Endothelial cell of umbilical vein (primary cell): ENCODE measurements around the gene HCN2. TPM values are rescaled to one million over a fixed set of nuclear protein-coding genes. Genes with fewer than 3 reads are reported as not detected.

Source experiments
- BruUV-seq: library from RNA; stranded (reverse); fragments of 400-500 nt; replicated peaks from 2 replicates; lab custom pipeline; 2021; lab: Mats Ljungman, UMichigan
- CTCF ChIA-PET: fragments of 300-600, 350-600 bp; sonication (Branson Sonifier 250); formaldehyde crosslinking; loops from one replicate; lab custom pipeline; 2021; ENCODE audit warnings: antibody characterized with exemption, inconsistent platforms; lab: Charles Lee
- POLR2A ChIA-PET: fragments of 300-600, 350-600 bp; sonication (Branson Sonifier 250); formaldehyde crosslinking; loops from one replicate; lab custom pipeline; 2021; ENCODE audit warnings: antibody characterized with exemption, inconsistent platforms; lab: Charles Lee
- DNase-seq: peaks from one replicate; pipeline ENCODE4 v3.0.0-alpha.2; 2011; ENCODE audit warnings: low read depth, low spot score
- FAIRE-seq: peaks from 2 replicates; lab custom pipeline; 2011; peaks lifted over from hg19 to GRCh38; lab: Jason Lieb, UNC
- H2AFZ ChIP-seq: 2 replicates; pipeline ENCODE4 v1.6.0; 2012; ENCODE audit warnings: low read depth, low read length, control low read depth, inconsistent platforms
- H3K27ac ChIP-seq: 2 replicates; pipeline ENCODE4 v1.5.1; 2011; ENCODE audit warnings: low read depth, mild to moderate bottlenecking, control low read depth, low read length, moderate library complexity; ENCODE audit not compliant: insufficient read depth
- H3K27me3 ChIP-seq, 2 experiments: 2 replicates each; pipeline versions ENCODE4 v1.6.0 to v1.6.1; 2011; ENCODE audit warnings: low read length in 2 of 2, mixed read lengths in 1 of 2; ENCODE audit not compliant: control insufficient read depth in 2 of 2, insufficient read depth in 2 of 2
- H3K36me3 ChIP-seq, 2 experiments: 2 replicates in 1 of 2; 3 replicates in 1 of 2; pipeline ENCODE4 v1.5.1; 2011; ENCODE audit warnings: low read length in 2 of 2, mild to moderate bottlenecking in 1 of 2, moderate library complexity in 1 of 2; ENCODE audit not compliant: control insufficient read depth in 2 of 2, insufficient read depth in 2 of 2; ENCODE audit errors: extremely low read depth in 1 of 2
- H3K4me1 ChIP-seq: 3 replicates; pipeline ENCODE4 v1.5.1; 2011; ENCODE audit warnings: mild to moderate bottlenecking, low read length; ENCODE audit not compliant: control insufficient read depth, insufficient read depth; ENCODE audit errors: extremely low read depth
- H3K4me2 ChIP-seq: 2 replicates; pipeline ENCODE4 v1.6.1; 2011; ENCODE audit warnings: low read length, control low read depth, mixed read lengths; ENCODE audit not compliant: insufficient read depth
- H3K4me3 ChIP-seq, 3 experiments: fragments of 200-600 bp in 1 of 3; sonication (generic), shearing (Covaris generic) in 1 of 3; replicated peaks in 1 of 3; 2 replicates each; pipeline ENCODE4 v1.5.1; 2011 to 2016; ENCODE audit warnings: control low read depth in 3 of 3, low read length in 3 of 3, mild to moderate bottlenecking in 2 of 3, inconsistent platforms in 1 of 3, low read depth in 1 of 3, moderate library complexity in 1 of 3; ENCODE audit not compliant: insufficient read depth in 1 of 3
- H3K79me2 ChIP-seq: 2 replicates; pipeline ENCODE4 v1.6.0; 2012; ENCODE audit warnings: low read length, inconsistent platforms; ENCODE audit not compliant: control insufficient read depth, insufficient read depth
- H3K9ac ChIP-seq: replicated peaks from 2 replicates; pipeline ENCODE3; 2011; ENCODE audit warnings: low read length, control low read depth; ENCODE audit not compliant: insufficient read depth; ENCODE audit errors: extremely low read depth
- H3K9me1 ChIP-seq: replicated peaks from 3 replicates; pipeline ENCODE4 v1.6.0; 2011; ENCODE audit warnings: mild to moderate bottlenecking, low read length; ENCODE audit not compliant: control insufficient read depth, insufficient read depth; ENCODE audit errors: extremely low read depth
- H3K9me3 ChIP-seq: replicated peaks from 2 replicates; pipeline ENCODE4 v1.5.1; 2012; ENCODE audit warnings: low read length, inconsistent platforms; ENCODE audit not compliant: control insufficient read depth, insufficient read depth
- H4K20me1 ChIP-seq: replicated peaks from 2 replicates; pipeline ENCODE3; 2011; ENCODE audit warnings: mild to moderate bottlenecking, low read length; ENCODE audit not compliant: control insufficient read depth, insufficient read depth; ENCODE audit errors: extremely low read depth
- CTCF ChIP-seq, 2 donors: IDR thresholded peaks; 1 replicate in 1 of 2; 2 replicates in 1 of 2; pipeline ENCODE4 v1.5.1; 2011; ENCODE audit warnings: low read length in 2 of 2, mild to moderate bottlenecking in 2 of 2, moderate library complexity in 2 of 2, control low read depth in 1 of 2, inconsistent platforms in 1 of 2, low read depth in 1 of 2; ENCODE audit not compliant: insufficient read depth in 1 of 2; ENCODE audit errors: extremely low read depth in 1 of 2
- EZH2 ChIP-seq: IDR thresholded peaks from 2 replicates; pipeline ENCODE4 v1.6.1; 2012; ENCODE audit warnings: borderline replicate concordance, low read depth, mild to moderate bottlenecking, moderate library complexity, low read length, inconsistent platforms; ENCODE audit not compliant: severe bottlenecking
- FOS ChIP-seq: IDR thresholded peaks from 2 replicates; pipeline ENCODE4 v1.6.1; 2011; ENCODE audit warnings: mild to moderate bottlenecking, low read length, moderate library complexity, borderline replicate concordance; ENCODE audit not compliant: insufficient read depth
- GATA2 ChIP-seq: IDR thresholded peaks from 2 replicates; pipeline ENCODE4 v1.7.0; 2011; ENCODE audit warnings: low read depth, mild to moderate bottlenecking, moderate library complexity, mixed read lengths, low read length; ENCODE audit not compliant: insufficient read length, insufficient read depth
- MYC ChIP-seq: IDR thresholded peaks from one replicate; pipeline ENCODE4 v1.6.1; 2011; ENCODE audit warnings: mild to moderate bottlenecking, low read depth, low read length
- POLR2A ChIP-seq: IDR thresholded peaks from 2 replicates; pipeline ENCODE4 v1.6.1; 2012; ENCODE audit warnings: low read depth, mild to moderate bottlenecking, control low read depth, low read length
- POLR2AphosphoS5 ChIP-seq: IDR thresholded peaks from 2 replicates; pipeline ENCODE4 v1.6.1; 2012; ENCODE audit warnings: low read depth, mild to moderate bottlenecking, control low read depth, low read length, moderate library complexity; ENCODE audit not compliant: insufficient read depth
- dilution Hi-C: fragments of 300-500 bp; cut with MboI; formaldehyde crosslinking; loops from one replicate; pipeline ENCODE4 v1.15.0; 2019; ENCODE audit warnings: low sequenced_read_pairs; ENCODE audit not compliant: extremely low pct_ligation_motif_present
- intact Hi-C: fragments of 100-400 bp; cut with micrococcal nuclease; formaldehyde crosslinking; loops from one replicate; pipeline ENCODE4 v1.10.0; 2022
- polyA plus RNA-seq, 4 experiments: library from polyadenylated mRNA; depleted of rRNA in 3 of 4; stranded (reverse) in 3 of 4; unstranded in 1 of 4; fragments of >200 nt; gene quantifications; 2 replicates each; pipeline versions ENCODE4 v1.2.1 to v1.2.3, GENCODE V29; 2011 to 2012; ENCODE audit warnings: missing spikeins in 1 of 4
- total RNA-seq: library from RNA; stranded (reverse); gene quantifications from 2 replicates; pipeline ENCODE4 v1.2.3, GENCODE V29; 2021

HCN2 gene
- total and polyA plus RNA-seq, 2 donors (not counting 3 experiments of a cell fraction or from before 2014, with no cell fraction given), result 0.18 to 0.53 TPM

GRCh38 chr19:581399-582111 is 8.1 kb upstream of the HCN2 start:
- POLR2A ChIA-PET, result no interaction called here
- Histone ChIP-seq H3K9me3 (no peaks in the 10 kb centered on the region), H3K27me3 (no peaks in the 10 kb centered on the region), H3K36me3 (peaks cover 5 to 33% of the 10 kb centered on the region in 2 experiments), H3K9me1 (no peaks in the 10 kb centered on the region), H3K4me1 (peaks cover 2% of the 10 kb centered on the region), H2AFZ (no peak overlapping the region), H3K27ac (no peak overlapping the region), H3K4me2 (no peak overlapping the region), H3K9ac (no peak overlapping the region), H4K20me1 (no peaks in the 10 kb centered on the region), H3K79me2 (peaks cover 37% of the 10 kb centered on the region), H3K4me3 (no peak overlapping the region)
- TF ChIP-seq GATA2 (no peak), CTCF (IDR thresholded peaks at IDR 0.05; ENCODE audit: extremely low read depth in 1 of 2, insufficient read depth in 1 of 2, low read depth in 1 of 2, low read length in 2 of 2) (no peak), EZH2 (no peak), POLR2A (no peak), MYC (no peak), POLR2AphosphoS5 (no peak), FOS (no peak)
- intact Hi-C loops, result no loop called here
- FAIRE-seq (no peak), DNase-seq (no peak)
- BruUV-seq, result no TSS peak
- CTCF ChIA-PET, result interaction anchor here (0.6 to 1.6 kb wide), 2 partner anchors 23 to 153 kb away, joined by 4 to 5 read pairs; no protein-coding TSS in a partner anchor
- dilution Hi-C loops, result no loop called here
